Kasumi-1 (cell line): ENCODE data around the gene TTBK2.

Source experiments
- DNase-seq, 2 experiments: peaks; one replicate each; lab custom pipeline; 2025; lab: John Stamatoyannopoulos, UW

Gene TTBK2

GRCh38 chr15:42727750-42728381 is 192.7 kb downstream of the TTBK2 start:
- no peak for DNase-seq

GRCh38 chr15:42726114-42726513 is 194.5 kb downstream of the TTBK2 start:
- no peak for DNase-seq

GRCh38 chr15:42725331-42725903 is 195.2 kb downstream of the TTBK2 start:
- no peak for DNase-seq

GRCh38 chr15:42724276-42724675 is 196.3 kb downstream of the TTBK2 start:
- DNase-seq, result no peak

GRCh38 chr15:42723068-42723467 is 197.5 kb downstream of the TTBK2 start:
- DNase-seq, result peak in 1 of 2 experiments; percentile 10

GRCh38 chr15:42721916-42722315 is 198.7 kb downstream of the TTBK2 start:
- DNase-seq, result no peak

GRCh38 chr15:42721016-42721415 is 199.6 kb downstream of the TTBK2 start:
- no peak for DNase-seq

- no peak for DNase-seq
Observed at GRCh38 chr15:42720071-42720470, 200.5 kb downstream of the TTBK2 start.

GRCh38 chr15:42719043-42719442 is 201.5 kb downstream of the TTBK2 start:
- DNase-seq, result no peak

GRCh38 chr15:42716626-42717025 is 204.0 kb downstream of the TTBK2 start:
- DNase-seq, result no peak

GRCh38 chr15:42716125-42716524 is 204.5 kb downstream of the TTBK2 start:
- DNase-seq, result no peak

GRCh38 chr15:42712584-42712983 is 208.0 kb downstream of the TTBK2 start:
- no peak for DNase-seq

- DNase-seq, result no peak
Observed at GRCh38 chr15:42711746-42712145, 208.8 kb downstream of the TTBK2 start.

GRCh38 chr15:42710662-42711061 is 209.9 kb downstream of the TTBK2 start:
- DNase-seq, result no peak

GRCh38 chr15:42707873-42708544 is 212.6 kb downstream of the TTBK2 start:
- DNase-seq, result no peak

GRCh38 chr15:42707068-42707467 is 213.5 kb downstream of the TTBK2 start:
- DNase-seq, result no peak

GRCh38 chr15:42705336-42705735 is 215.2 kb downstream of the TTBK2 start:
- DNase-seq, result no peak

- peak; percentile 40 to 43 for DNase-seq
Observed at GRCh38 chr15:42704492-42704926, 216.1 kb downstream of the TTBK2 start.

GRCh38 chr15:42696626-42697025 is 224.0 kb downstream of the TTBK2 start:
- DNase-seq, result peak; percentile 2 to 4

GRCh38 chr15:42695527-42696071 is 225.0 kb downstream of the TTBK2 start:
- DNase-seq, result no peak

- DNase-seq, result no peak
Observed at GRCh38 chr15:42694398-42694797, 226.2 kb downstream of the TTBK2 start.

GRCh38 chr15:42693942-42694341 is 226.6 kb downstream of the TTBK2 start:
- DNase-seq, result no peak

GRCh38 chr15:42693496-42693895 is 227.1 kb downstream of the TTBK2 start:
- no peak for DNase-seq
